ENCODE results near the gene GALR2.
"Not testable (repeated sequence)": the region's sequence is repeated elsewhere in the genome, so short reads cannot be mapped to it uniquely, and the experiment has no call there.

Gene GALR2

DNA sequence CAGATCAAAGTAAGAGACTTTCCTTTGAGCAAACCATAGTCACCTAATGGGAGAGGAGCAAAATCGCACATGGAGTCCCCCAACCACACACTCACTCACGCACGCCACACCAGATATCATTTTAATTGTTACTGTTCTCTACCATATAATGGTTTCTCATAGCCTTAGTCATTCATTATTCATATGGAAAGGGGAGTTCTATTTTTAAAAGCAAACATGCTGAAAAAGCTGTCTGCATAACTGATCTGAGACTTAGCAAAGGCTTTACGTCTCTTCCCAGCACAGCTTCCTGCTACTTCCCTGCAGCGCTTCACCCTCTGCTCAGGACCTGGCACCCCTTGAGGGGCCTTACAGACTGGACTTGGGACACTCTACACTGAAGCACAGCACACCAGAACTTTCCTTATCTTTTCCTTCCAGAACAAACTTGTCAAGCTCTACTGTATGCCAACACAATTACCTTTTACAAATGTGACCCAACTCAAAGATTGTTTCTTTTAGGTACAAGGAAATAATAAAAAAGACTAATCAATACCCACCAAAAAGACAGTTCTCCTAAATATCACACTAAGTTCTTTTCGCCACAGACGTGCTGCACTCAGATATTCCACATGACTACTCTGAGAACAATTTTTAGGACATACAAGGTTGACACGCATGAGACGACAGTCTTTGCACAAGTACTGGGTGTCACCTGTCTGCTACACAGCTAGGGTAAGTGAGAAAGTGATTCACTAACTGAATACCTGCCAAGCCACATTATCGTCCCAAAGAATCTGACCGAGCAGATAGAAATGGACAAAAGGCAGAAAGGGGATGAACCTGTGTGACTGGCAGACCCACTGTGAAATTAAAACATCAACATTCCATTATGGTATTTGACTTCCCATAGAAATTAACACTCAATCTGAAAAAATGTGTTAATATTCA, 23.8 kb upstream of the GALR2 start:
- peak; percentile 97 for DNase-seq (ENCODE audit: low spot score)

DNA sequence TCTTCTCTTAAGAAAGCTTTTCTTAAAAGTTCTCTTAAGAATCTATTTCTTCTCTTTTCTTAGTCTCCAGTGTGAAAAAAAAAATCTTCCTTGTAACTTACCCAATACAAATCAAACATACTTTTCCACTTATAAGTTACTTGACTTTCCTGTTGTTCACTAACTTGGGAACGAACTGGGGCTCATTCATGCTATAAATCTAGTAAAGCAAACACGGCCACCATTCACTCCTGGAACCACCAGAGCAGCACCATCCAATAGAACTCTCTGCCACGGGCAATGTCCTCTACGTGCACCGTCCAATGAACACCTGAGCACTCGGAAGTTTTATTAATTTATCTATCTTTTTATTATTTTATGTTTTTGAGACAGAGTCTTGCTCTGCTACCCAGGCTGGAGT, 23.0 kb upstream of the GALR2 start:
- DNase-seq (ENCODE audit: low spot score), result peak; percentile 83

DNA sequence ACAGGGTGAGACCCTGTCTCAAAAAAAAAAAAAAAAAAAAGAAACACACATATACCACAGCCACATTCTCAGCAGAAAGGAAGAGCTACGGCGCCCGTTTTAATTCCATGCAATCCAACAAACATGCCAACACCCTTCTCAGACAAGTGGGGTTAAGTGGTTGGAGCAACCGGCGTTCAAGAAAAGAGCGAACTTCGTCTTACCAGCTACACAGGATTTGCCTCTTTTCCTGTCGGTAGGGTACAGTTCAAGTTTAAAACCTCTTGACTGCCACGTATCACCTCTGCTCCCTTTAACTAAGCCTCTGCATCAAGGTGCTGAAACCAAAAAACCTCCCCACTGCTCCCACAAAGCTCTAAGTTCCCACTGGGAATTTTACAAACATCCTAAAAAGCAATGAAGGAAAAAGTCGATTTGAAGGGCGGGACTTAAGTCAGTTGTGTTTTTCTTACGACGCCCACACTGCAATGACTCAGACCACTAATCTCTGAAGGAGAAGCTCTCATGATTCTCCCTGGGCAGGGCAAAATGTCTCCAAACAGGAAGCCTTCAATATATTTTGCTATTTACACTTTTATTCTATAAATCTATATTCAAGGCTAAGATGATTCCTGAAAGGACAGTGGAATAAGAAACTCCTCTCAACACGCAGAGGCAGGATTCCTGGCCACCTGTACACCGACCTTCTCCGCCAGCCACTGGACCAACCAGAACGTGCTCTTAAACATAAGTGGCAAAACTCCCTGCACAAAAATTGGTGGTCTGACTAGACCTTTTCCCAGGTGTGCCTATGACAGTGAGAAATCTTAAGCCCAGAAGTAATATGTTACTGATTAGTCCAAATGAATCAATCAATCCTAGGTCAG, 21.1 kb upstream of the GALR2 start:
- DNase-seq (ENCODE audit: low spot score), result peak; percentile 78

DNA sequence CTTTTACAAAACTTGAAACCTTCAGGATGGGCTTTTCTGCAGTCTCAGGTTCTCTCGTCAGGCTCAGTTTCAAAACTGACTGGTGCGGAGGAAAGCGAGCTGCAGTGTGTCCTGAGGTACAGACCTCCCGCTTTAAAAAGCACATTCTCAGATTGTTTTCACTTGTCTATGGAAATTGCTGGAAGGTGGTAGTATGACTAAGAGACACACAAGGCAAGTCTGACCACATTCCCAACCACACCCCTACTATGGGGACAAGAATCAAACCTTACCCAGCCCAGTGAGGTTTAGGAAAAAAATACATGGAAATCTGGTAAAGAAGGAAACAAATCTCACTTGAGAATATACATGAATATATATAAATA, 20.5 kb upstream of the GALR2 start:
- peak; percentile 75 for DNase-seq (ENCODE audit: low spot score)

DNA sequence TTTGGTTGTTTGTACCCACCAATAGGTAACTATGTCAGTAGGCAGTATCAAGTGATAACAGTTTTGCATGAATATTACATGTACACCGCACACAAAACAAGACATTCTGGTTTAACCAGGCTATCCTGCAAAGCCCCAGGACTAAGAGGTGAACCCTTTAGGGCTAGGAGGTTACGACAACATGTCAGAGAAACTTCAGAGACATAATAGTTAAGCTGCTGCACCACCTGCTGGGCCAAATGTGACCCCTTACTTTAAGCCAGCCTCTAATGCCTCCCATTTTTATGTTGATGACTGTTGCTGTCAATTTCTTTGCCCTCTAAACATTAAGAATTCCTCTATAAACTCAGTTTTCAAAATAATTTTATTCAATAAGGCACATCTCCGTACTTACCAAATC, 17.7 kb upstream of the GALR2 start:
- no peak for DNase-seq (ENCODE audit: low spot score)

DNA sequence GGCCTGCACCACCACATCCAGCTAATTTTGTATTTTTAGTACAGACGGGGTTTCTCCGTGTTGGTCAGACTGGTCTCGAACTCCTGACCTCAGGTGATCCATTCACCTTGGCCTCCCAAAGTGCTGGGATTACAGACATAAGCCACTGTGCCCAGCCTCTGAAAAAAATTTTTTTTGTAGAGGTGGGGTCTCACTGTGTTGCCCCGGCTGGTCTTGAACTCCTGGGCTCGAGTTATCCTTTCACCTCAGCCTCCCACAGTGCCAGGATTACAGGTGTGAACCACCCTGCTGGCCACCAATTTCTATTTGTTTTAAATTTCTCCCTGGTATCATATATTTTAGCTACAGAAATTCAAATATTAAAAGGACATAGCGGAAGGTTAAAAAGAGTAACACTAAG, 16.3 kb upstream of the GALR2 start:
- DNase-seq (ENCODE audit: low spot score), result not testable (repeated sequence)

DNA sequence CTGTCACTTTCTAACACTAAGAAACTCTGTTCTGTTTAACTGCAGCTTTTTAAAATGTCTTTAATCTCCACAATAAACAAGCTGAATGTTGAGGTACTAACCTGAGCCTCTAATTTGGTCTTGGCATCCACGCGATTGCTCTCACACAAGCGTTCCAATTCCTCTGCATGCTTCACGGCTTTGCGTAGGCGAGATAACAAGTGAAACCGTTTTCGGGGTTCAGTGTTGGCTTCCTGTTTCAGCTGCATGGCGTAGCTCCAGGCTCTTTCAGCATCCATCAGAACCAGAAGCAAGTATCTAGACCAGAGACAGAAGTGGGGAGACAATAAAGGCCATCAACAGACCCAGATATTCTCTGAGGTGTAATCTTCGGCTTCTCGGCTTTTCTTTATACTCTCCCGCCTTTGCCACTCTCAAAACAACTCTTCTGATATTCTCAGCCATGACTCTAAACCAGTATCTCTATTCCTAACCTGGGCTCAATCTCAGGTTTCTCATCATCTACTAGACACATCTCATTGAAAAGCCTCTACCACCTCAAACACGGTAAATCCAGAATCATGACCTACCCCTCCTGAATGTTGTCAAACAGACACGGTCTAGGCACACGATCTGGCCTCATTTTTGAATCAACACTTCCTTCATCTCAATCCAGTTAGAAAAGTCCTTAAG, 10.6 kb upstream of the GALR2 start:
- no peak for DNase-seq (ENCODE audit: low spot score)

DNA sequence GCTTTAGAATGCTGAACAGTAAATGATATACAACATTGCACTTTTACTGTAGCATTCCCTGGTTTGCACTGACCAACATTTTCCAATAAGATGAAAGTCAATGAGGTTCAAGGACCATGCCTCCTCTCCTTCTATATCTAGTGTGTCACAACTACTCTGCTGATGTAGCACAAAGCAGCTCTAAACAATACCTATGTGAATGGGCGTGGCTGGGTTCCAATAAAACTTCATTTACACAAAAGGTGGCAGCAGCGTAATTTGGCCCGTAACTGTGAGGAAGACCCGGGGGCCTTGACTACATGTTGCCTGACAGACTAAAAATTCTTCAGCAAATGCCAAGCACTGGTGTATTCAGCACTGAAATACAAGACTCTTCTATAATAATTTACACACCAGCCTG, 8.8 kb upstream of the GALR2 start:
- no peak for DNase-seq (ENCODE audit: low spot score)

DNA sequence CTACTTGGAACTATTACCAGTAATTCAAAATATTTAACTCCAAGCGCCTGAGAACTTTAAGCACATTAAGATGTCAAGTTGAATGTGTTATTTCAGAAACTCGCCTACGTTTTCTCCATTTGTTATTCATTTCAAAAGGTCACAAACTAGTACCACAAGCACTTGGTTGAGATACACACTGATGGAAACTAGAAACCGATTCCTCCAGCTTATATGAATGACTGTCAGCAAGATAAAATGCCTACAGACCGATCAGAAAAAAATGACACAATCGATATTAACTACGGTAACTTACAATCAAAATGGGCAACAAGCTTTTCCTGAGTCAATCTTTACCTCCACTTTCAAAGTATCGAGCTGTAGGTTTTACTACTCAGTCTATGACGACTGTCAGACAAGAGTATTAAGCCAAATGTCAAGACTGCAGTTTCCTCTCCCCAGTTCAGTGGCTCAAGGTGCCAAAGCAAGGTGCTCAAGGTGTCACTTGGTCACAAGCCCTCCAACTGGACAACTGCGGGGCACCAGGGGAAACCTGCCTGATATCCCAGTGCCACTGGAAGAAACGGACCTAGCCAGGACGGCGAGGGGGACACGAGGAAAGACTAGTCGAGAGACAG, 2.9 kb upstream of the GALR2 start:
- DNase-seq (ENCODE audit: low spot score), result no peak

DNA sequence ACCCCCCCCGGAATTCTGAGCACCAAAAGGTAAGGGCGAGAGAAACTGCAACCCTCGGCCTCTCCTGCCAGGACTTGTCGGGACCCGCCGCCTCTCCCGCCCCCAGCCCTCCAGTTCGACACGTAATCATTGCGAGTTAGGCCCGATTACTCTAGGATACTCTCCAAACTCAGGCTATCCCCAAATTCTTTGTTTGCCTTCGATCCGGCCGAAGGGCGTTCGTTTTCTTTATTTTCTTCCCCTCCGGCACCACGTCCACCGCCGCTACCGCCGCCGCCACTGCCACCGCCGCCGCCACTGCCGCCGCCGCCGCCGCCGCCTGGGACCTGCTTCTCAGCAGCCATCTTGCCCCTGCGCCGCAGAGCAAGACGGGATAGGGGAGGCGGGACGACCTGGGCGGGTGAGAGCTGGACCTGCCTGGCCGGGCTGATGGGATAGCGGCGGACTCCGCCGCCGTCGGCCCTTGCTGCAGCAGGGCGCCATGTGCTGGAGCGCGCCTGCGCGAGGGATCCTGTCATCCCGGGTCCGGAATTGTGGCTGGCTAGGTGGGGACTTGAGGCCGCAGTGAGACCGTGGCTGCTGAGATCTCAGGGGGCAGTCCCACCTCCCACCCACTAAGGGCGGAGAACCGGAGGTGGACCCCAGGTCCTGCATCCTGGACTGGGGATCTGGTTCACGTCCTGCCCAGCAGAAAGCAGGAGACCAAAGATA, 2.3 kb upstream of the GALR2 start, which contains the start of gene SRP68:
TSS of gene SRP68 (minus strand) at position 370 of the 711 bp plus-strand sequence. CDS start at position 344, 26 bp downstream.
- DNase-seq (ENCODE audit: low spot score), result peak; percentile 94

DNA sequence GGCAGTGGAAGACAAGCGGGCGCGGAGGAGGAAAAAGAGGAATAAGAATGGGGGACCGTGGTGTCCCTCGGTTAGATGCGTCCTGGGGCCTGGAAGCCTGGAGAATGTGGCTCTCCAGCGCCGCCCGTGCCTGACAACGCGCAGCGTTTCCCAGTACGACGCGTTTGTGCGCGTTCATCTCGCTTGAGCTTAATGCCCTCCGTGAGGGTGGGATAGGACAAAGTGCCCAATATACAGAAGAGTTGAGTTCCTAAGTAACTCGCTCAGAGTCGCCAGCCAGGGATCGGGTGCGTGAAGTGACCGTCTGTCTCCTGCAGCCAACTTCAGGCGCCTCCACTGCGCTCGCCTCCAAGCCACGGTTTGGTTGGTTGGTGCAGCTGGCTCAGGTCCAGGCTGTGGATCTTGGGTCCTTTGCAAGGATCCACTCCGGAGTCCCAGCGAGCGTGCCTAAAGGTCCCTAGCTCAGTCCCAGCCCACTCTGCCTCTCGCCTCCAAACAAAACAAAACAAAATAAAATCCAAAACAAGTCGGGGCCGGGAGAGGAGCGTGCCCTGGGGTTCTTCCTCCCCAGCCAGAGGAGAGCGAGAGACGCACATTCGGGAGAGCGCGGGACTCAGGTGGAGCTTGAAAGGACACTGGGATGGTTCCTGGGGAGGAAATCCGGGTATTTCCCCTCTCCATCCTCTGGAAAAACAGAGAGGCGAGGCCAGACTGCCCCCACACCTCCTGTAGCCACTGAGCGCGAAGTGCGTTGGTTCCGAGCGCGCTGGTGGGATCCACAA, 974 bp downstream of the GALR2 start:
- no peak for DNase-seq (ENCODE audit: low spot score)

DNA sequence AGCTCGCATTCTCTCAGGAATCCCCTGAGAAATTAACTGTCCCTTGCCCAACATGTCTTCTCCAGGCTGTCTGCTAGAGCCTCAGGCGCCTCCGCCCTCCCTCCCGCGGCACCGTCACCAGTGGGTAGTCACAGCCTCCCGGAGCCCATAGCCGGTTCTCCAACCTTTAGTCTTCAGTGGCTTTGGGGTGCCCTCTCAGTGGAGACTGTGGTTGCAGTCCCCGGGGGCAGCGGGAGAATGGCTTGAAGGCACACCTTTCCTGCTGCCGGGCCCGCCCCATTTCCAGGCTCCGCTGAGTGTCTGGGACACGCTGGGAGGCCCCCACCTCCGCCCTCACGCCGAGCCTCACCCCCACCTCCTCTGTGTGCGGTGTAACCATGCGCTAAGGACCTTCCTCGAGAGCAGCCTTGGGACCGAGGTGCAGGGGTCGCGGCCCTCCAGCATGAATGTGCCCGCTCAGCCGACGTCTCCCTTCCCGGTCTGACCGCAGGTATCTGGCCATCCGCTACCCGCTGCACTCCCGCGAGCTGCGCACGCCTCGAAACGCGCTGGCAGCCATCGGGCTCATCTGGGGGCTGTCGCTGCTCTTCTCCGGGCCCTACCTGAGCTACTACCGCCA, 1.7 kb downstream of the GALR2 start:
- no peak for DNase-seq (ENCODE audit: low spot score)

DNA sequence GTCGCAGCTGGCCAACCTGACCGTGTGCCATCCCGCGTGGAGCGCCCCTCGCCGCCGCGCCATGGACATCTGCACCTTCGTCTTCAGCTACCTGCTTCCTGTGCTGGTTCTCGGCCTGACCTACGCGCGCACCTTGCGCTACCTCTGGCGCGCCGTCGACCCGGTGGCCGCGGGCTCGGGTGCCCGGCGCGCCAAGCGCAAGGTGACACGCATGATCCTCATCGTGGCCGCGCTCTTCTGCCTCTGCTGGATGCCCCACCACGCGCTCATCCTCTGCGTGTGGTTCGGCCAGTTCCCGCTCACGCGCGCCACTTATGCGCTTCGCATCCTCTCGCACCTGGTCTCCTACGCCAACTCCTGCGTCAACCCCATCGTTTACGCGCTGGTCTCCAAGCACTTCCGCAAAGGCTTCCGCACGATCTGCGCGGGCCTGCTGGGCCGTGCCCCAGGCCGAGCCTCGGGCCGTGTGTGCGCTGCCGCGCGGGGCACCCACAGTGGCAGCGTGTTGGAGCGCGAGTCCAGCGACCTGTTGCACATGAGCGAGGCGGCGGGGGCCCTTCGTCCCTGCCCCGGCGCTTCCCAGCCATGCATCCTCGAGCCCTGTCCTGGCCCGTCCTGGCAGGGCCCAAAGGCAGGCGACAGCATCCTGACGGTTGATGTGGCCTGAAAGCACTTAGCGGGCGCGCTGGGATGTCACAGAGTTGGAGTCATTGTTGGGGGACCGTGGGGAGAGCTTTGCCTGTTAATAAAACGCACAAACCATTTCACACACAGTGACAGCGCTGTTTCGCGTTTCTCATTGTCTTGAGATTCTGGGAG, 2.4 kb downstream of the GALR2 start:
- DNase-seq (ENCODE audit: low spot score), result no peak

DNA sequence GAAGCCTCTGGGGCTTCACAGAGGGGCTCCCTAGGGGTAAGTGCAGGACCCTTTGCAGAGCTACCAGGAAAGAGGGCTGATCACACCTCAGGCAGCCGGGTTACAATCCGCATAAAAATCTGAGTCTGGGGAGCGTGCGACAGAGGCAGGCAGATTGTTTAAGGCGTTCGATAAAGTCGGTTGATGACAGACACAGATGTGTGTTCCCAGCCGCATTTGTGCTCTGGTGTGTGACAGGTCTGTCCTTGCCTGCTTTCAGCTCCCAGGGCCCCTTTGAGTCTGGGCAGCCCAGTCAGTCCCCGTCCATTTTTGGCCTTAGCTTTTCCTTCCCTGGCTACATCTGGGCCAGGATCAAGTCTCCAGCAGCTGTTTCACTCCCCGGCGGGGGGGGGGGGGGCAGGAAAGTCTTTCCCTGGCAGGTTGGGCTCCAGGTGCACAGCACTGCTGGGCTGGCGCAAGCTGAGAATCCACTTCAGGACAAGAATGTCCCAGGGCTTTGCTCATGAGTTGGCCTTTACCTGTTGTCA, 3.1 kb downstream of the GALR2 start:
- no peak for DNase-seq (ENCODE audit: low spot score)

DNA sequence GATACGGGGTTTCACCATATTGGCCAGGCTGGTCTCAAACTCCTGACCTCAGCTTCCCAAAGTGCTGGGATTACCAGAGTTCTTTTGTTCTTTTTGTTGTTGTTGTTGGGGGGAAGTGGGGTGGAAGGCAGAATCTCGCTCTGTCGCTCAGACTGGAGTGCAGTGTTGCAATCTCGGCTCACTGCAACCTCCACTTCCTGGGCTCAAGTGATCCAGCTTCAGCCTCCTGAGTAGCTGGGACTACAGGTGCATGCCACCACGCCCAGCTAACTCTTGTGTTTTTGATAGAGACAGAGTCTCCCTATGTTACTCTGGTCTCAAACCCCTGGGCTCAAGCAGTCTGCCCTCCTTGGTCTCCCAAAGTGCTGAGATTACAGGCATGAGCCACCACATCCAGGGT, 3.8 kb downstream of the GALR2 start:
- DNase-seq (ENCODE audit: low spot score), result not testable (repeated sequence)

DNA sequence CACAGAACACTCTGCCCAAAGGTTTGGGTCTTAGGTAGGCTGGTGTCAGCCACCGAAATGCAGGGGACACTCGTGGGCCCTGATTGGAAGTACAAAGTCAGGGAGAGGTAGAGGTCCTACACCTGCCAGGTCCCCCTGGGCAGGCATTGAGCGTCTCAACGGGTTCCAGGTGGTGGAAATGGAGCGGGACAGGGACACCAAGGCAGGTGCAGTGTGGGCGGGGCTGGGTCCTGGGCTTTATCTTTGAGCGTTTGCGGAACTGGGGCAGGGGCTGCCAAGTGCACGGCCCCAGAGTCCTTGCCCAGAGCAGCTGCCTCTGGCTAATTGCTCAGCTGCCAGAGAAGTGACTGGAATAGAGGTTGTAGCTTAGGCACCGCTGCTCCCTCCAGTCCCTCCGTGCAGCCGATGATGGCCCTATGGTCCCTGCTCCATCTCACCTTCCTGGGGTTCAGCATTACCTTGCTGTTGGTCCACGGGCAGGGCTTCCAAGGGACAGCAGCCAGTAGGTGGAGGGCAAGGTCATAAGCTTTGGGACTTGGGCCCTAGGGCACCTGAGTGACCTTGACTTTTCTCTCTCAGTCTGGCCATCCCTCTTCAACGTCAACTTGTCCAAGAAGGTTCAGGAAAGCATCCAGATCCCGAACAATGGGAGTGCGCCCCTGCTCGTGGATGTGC, 4.4 kb downstream of the GALR2 start, which contains the start of gene ZACN:
TSS of gene ZACN (plus strand) at position 323 of the 675 bp plus-strand sequence. CDS start at position 406, 83 bp downstream.
- DNase-seq (ENCODE audit: low spot score), result no peak

DNA sequence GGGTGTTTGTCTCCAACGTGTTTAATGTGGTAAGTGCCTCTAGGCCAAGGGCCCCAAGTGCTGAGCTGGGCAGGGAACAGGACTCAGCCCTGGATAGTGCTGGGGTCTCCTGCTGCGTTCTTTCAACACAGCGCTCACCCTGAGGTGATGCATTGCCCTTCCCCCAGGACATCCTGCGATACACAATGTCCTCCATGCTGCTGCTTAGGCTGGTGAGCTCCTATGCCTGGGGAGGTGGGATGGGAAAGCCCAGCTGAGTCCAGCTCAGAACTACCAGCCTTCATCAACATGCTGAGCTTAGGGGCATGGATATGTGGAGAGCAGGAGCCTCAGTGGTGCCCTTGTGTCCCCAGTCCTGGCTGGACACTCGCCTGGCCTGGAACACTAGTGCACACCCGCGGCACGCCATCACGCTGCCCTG, 5.0 kb downstream of the GALR2 start:
- DNase-seq (ENCODE audit: low spot score), result no peak

Data from kidney tubule cell (primary cell).